Measurements from ENCODE around the gene ZNF425.
"Not testable (repeated sequence)": the region's sequence is repeated elsewhere in the genome, so short reads cannot be mapped to it uniquely, and the experiment has no call there.

Gene ZNF425

GRCh38 chr7:149072438-149072775, 53.7 kb downstream of the ZNF425 start:
- no peak for DNase-seq

DNA sequence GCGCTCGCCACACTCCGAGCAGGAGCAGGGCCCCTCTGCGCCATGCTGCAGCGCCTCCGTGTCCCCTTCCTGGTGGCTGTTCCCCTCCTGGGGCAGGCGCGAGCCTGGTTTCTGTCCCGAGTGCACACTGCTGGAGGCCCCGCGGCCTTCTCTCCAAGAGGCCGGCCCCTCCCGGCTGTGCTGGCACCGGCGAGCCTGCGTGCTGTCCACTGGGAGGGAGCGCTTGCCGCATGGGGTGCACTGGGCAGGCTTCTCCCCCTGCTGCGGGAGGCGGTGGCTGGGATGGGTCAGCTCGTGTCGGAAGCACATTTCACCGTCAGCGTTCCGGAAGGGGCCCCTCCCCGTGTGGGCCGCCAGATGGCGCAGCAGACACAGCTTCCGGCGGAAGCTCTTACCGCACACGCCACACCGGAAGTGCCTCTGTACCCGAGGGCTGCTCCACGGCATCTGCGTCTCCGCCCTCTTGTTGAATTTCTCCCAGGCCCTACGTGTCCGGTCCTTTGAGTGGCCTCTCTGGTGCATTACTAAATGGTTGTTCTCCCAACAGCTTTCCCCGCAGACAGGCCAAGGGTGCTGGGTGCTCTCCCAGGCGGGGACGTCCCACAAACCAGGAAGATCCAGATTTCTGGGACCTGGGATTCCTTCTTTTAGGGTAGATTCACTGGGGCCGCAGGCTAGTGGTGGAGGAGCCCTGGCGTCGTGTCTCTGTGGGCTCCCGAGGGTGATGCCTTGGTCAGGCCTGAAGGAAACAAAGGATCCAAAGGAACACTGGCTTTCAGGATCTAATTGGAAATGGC, 54.3 kb downstream of the ZNF425 start:
- DNase-seq, result peak; percentile 74

- no peak for DNase-seq
These were observed 54.9 kb downstream of the ZNF425 start for GRCh38 chr7:149071182-149071635.

- DNase-seq, result no peak
These were observed 55.6 kb downstream of the ZNF425 start for GRCh38 chr7:149070372-149071125.

- DNase-seq, result no peak
These were observed 58.3 kb downstream of the ZNF425 start for GRCh38 chr7:149067869-149068268.

GRCh38 chr7:149063476-149063875, 62.6 kb downstream of the ZNF425 start:
- DNase-seq, result no peak

DNA sequence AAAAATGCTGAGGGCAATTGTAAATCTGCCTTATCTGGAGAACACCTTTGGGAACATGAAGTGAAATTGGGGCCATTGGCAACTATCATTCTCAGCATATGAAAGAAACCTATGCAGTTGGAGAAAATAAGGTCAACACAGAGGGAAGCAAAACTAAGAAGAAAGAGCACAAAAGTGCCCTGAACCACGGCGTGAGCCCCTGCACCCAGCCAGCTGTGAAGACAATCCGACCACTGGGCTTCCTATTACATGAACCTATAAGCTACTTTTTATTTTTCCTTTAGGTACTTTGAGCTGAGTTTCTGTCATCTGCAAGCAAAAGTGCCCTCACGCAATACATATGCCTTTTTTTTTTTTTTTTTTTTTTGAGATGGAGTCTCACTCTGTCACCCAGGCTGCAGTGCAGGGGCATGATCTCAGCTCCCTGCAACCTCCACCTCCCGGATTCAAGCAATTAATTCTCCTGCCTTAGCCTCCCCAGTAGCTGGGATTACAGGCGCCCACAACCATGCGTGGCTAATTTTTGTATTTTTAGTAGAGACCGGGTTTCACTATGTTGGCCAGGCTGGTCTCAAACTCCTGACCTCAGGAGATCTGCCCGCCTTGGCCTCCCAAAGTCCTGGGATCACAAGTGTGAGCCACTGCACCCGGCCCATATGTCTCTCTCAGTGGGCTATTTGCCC, 63.8 kb downstream of the ZNF425 start:
- DNase-seq, result not testable (repeated sequence)

DNA sequence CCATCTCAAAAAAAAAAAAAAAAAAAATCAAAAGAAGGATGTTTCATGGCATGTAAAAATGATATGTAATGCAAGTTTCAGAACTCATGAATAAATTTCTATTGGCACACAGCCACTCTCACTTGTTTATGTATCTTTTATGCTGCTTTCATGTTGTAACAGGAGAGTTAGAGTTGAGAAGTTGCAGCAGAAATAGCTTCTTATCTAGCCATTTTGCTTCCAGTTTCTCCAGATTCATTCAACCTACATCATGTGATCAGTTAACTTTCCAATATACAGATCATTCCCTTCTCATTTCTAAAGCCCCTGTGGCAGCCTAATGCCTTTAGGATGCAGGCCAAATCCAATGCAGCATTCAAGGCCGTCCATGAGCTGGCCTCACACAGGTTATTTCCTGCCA, 66.0 kb downstream of the ZNF425 start:
- no peak for DNase-seq

DNA sequence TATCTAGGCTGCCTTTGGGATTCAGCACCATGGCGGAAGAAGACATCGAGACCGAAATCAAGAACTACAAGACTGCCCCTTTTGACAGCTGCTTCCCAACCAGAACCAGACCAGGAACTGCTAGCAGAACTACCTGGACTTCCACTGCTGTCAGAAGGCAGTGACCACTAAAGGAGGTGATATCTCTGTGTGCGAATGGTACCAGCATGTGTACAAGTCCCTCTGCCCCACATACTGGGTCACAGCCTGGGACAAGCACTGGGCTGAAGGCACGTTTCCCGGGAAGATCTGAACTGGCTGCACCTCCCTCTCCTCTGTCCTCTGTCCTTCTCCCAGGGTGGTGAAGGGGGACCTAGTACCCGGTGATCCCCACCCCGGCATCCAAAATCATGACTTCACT, 72.2 kb downstream of the ZNF425 start:
- no peak for DNase-seq

DNA sequence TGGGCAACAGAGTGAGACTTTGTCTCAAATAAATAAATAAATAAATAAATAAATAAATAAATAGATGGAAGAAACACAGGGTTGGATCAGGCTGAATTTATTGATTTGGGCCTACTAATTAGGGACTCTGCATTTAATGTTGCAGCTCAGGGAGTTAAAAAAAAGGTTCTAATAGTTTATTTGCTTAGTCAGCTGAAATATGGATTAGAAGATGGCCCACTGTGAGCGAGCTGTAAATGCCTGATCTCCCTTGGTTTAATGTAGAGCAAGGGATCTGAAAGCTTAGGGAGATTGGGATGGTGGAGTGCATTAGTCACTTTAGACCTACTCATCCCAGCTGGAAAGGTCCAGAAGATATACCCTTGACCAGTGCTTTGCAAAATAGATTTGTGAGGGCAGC, 72.7 kb downstream of the ZNF425 start:
- no peak for DNase-seq
